Tibial artery (tissue), 4 donors: Measurements from ENCODE around the gene RCOR1.

Experiments used
- DNase-seq, 2 donors: peaks; one replicate each; pipeline ENCODE4 v3.0.0-alpha.2; 2019
- H3K27ac ChIP-seq, 2 donors: fragments of 200-600 bp; sonication (generic) in 1 of 2; 1 replicate in 1 of 2; 2 replicates in 1 of 2; pipeline ENCODE4 v1.5.1; 2018 to 2019; ENCODE audit warnings: mild to moderate bottlenecking in 1 of 2
- H3K27me3 ChIP-seq, 2 donors: fragments of 200-600 bp; sonication (generic) in 1 of 2; one replicate each; pipeline versions ENCODE4 v1.5.1 to v1.6.0; 2016 to 2019
- H3K36me3 ChIP-seq, 3 donors: fragments of 200-600 bp; sonication (generic) in 2 of 3; one replicate each; pipeline ENCODE4 v1.5.1; 2016 to 2019; ENCODE audit warnings: mild to moderate bottlenecking in 2 of 3
- H3K4me1 ChIP-seq, 4 donors: fragments of 200-600 bp; sonication (generic) in 2 of 4; 1 replicate in 3 of 4; 2 replicates in 1 of 4; pipeline ENCODE4 v1.5.1; 2016 to 2019
- H3K4me3 ChIP-seq, 2 donors: fragments of 200-600 bp; sonication (generic) in 1 of 2; 1 replicate in 1 of 2; 2 replicates in 1 of 2; pipeline ENCODE4 v1.5.1; 2018 to 2019; ENCODE audit warnings: mild to moderate bottlenecking in 2 of 2
- H3K9me3 ChIP-seq, 3 donors: fragments of 200-600 bp; sonication (generic) in 1 of 3; one replicate each; pipeline ENCODE4 v1.5.1; 2016 to 2019
- CTCF ChIP-seq, 2 experiments: fragments of 200-600 bp in 1 of 2; fragments of 450-650 bp in 1 of 2; IDR thresholded peaks; one replicate each; pipeline ENCODE4 v1.5.1; 2017 to 2019; ENCODE audit warnings: antibody characterized with exemption in 2 of 2, mild to moderate bottlenecking in 1 of 2, moderate library complexity in 1 of 2
- intact Hi-C: fragments of 100-400 bp; cut with DNase I; formaldehyde crosslinking; loops from one replicate; pipeline ENCODE4 v1.15.0; 2023; ENCODE audit warnings: low total_unique reads

The RCOR1 gene

GRCh38 chr14:102603293-102603907 is 11.0 kb downstream of the RCOR1 start:
- no peak for TF ChIP-seq CTCF (IDR thresholded peaks at IDR 0.05)
- no peaks in the 10 kb centered on the region for H3K9me3 ChIP-seq
- no peak overlapping the region for H3K27ac ChIP-seq
- intact Hi-C loops, result loop anchor here (10.0 kb wide), 1 partner anchor 91 kb away; no protein-coding TSS in a partner anchor
- no peak overlapping the region for H3K4me3 ChIP-seq
- no peaks in the 10 kb centered on the region for H3K36me3 ChIP-seq
- DNase-seq, result no peak
- peaks cover 0 to 25% (median 8%) of the 10 kb centered on the region in 4 donors for H3K4me1 ChIP-seq
- no peaks in the 10 kb centered on the region for H3K27me3 ChIP-seq

- H3K27me3 ChIP-seq, result no peaks in the 10 kb centered on the region
- intact Hi-C loops, result loop anchor here (10.0 kb wide), 1 partner anchor 91 kb away; no protein-coding TSS in a partner anchor
- no peaks in the 10 kb centered on the region for H3K9me3 ChIP-seq
- H3K27ac ChIP-seq, result no peak overlapping the region
- no peak for DNase-seq
- H3K36me3 ChIP-seq, result no peaks in the 10 kb centered on the region
- no peak overlapping the region for H3K4me3 ChIP-seq
- H3K4me1 ChIP-seq, result peaks cover 0 to 25% (median 8%) of the 10 kb centered on the region in 4 donors
- no peak for TF ChIP-seq CTCF (IDR thresholded peaks at IDR 0.05)
Observed at GRCh38 chr14:102604183-102604582, 11.7 kb downstream of the RCOR1 start.

GRCh38 chr14:102605029-102605428 is 12.6 kb downstream of the RCOR1 start:
- Histone ChIP-seq H3K9me3 (no peaks in the 10 kb centered on the region), H3K36me3 (no peaks in the 10 kb centered on the region), H3K4me1 (peaks cover 0 to 25% (median 8%) of the 10 kb centered on the region in 4 donors), H3K4me3 (no peak overlapping the region), H3K27me3 (no peaks in the 10 kb centered on the region), H3K27ac (no peak overlapping the region)
- no peak for DNase-seq
- no peak for TF ChIP-seq CTCF (IDR thresholded peaks at IDR 0.05)
- intact Hi-C loops, result loop anchor here (10.0 kb wide), 1 partner anchor 90 kb away; no protein-coding TSS in a partner anchor

GRCh38 chr14:102606296-102606695 is 13.8 kb downstream of the RCOR1 start:
- Histone ChIP-seq H3K36me3 (no peaks in the 10 kb centered on the region), H3K4me1 (peaks cover 0 to 26% (median 8%) of the 10 kb centered on the region in 4 donors), H3K9me3 (no peaks in the 10 kb centered on the region), H3K4me3 (no peak overlapping the region), H3K27me3 (no peaks in the 10 kb centered on the region), H3K27ac (no peak overlapping the region)
- no peak for DNase-seq
- intact Hi-C loops, result loop anchor here (10.0 kb wide), 1 partner anchor 89 kb away; no protein-coding TSS in a partner anchor
- no peak for TF ChIP-seq CTCF (IDR thresholded peaks at IDR 0.05)

- Histone ChIP-seq H3K27me3 (no peaks in the 10 kb centered on the region), H3K4me1 (peaks cover 0 to 33% (median 7%) of the 10 kb centered on the region in 4 donors), H3K36me3 (no peaks in the 10 kb centered on the region), H3K9me3 (no peaks in the 10 kb centered on the region), H3K4me3 (no peak overlapping the region), H3K27ac (no peak overlapping the region)
- TF ChIP-seq CTCF (IDR thresholded peaks at IDR 0.05), result no peak
- intact Hi-C loops, result loop anchor here (10.0 kb wide), 1 partner anchor 87 kb away; no protein-coding TSS in a partner anchor
- no peak for DNase-seq
Observed at GRCh38 chr14:102608064-102608446, 15.6 kb downstream of the RCOR1 start.
